ENCODE measurements around the gene SHISA6. TPM values are rescaled to one million over a fixed set of nuclear protein-coding genes. Genes with fewer than 3 reads are reported as not detected.

SHISA6 gene
- total and polyA plus RNA-seq, 4 donors: not detected

GRCh38 chr17:11340803-11341202 is 99.8 kb downstream of the SHISA6 start:
- H3K27ac ChIP-seq (ENCODE audit: low read depth in 1 of 2, low read length in 2 of 2): no peak overlapping the region
- H3K9me3 ChIP-seq (ENCODE audit: control insufficient read depth in 4 of 4, low read length in 3 of 4): no peaks in the 10 kb centered on the region
- no peak overlapping the region for H3K4me3 ChIP-seq (ENCODE audit: low read depth in 1 of 3, low read length in 3 of 3)
- no peak for DNase-seq (ENCODE audit: low spot score)
- TF ChIP-seq EGR1 (IDR thresholded peaks at IDR 0.05; ENCODE audit: low read depth in 2 of 2) (no peak), TAF1 (conservative IDR thresholded peaks at IDR 0.05) (no peak), ATF3 (IDR thresholded peaks at IDR 0.05) (no peak), FOXA2 (IDR thresholded peaks at IDR 0.05) (no peak), ZBTB33 (IDR thresholded peaks at IDR 0.05) (no peak), RAD21 (IDR thresholded peaks at IDR 0.05) (no peak), GABPA (IDR thresholded peaks at IDR 0.05 in 1 of 2, conservative IDR thresholded peaks at IDR 0.05 in 1 of 2) (no peak), CTCF (IDR thresholded peaks at IDR 0.05; ENCODE audit: low read depth, low read length, missing input control) (no peak), NR2F2 (IDR thresholded peaks at IDR 0.05) (no peak)
- no peaks in the 10 kb centered on the region for H3K4me1 ChIP-seq (ENCODE audit: control insufficient read depth in 4 of 4, insufficient read depth in 4 of 4, low read length in 3 of 4)
- WGBS: 68% methylated on average over 3 of the region's 3 CpGs
- H3K36me3 ChIP-seq (ENCODE audit: control insufficient read depth in 4 of 4, insufficient read depth in 3 of 4, low read depth in 1 of 4, low read length in 3 of 4): no peaks in the 10 kb centered on the region
- peaks cover 0 to 3% (median 1%) of the 10 kb centered on the region in 4 donors for H3K27me3 ChIP-seq (ENCODE audit: control insufficient read depth in 4 of 4, insufficient read depth in 4 of 4, low read length in 3 of 4)
- no peak overlapping the region for H3K9ac ChIP-seq (ENCODE audit: low read depth in 1 of 2, low read length in 2 of 2)

GRCh38 chr17:11342138-11342537 is 101.1 kb downstream of the SHISA6 start:
- Histone ChIP-seq H3K9me3 (ENCODE audit: control insufficient read depth in 4 of 4, low read length in 3 of 4) (no peaks in the 10 kb centered on the region), H3K9ac (ENCODE audit: low read depth in 1 of 2, low read length in 2 of 2) (no peak overlapping the region), H3K27me3 (ENCODE audit: control insufficient read depth in 4 of 4, insufficient read depth in 4 of 4, low read length in 3 of 4) (peaks cover 0 to 3% (median 1%) of the 10 kb centered on the region in 4 donors), H3K36me3 (ENCODE audit: control insufficient read depth in 4 of 4, insufficient read depth in 3 of 4, low read depth in 1 of 4, low read length in 3 of 4) (no peaks in the 10 kb centered on the region), H3K4me1 (ENCODE audit: control insufficient read depth in 4 of 4, insufficient read depth in 4 of 4, low read length in 3 of 4) (no peaks in the 10 kb centered on the region), H3K4me3 (ENCODE audit: low read depth in 1 of 3, low read length in 3 of 3) (no peak overlapping the region), H3K27ac (ENCODE audit: low read depth in 1 of 2, low read length in 2 of 2) (no peak overlapping the region)
- TF ChIP-seq YY1 (IDR thresholded peaks at IDR 0.05): no peak
- no peak for TF ChIP-seq CTCF (IDR thresholded peaks at IDR 0.05; ENCODE audit: low read depth, low read length, missing input control)
- no peak for TF ChIP-seq NR2F2 (IDR thresholded peaks at IDR 0.05)
- no peak for TF ChIP-seq FOXA2 (IDR thresholded peaks at IDR 0.05)
- no peak for TF ChIP-seq REST (IDR thresholded peaks at IDR 0.05)
- no peak for TF ChIP-seq JUND (IDR thresholded peaks at IDR 0.05)
- no peak for DNase-seq (ENCODE audit: low spot score)
- 52% methylated on average over 3 of the region's 3 CpGs for WGBS

All from liver (tissue), 9 donors.